K562 (cell line): Measurements from ENCODE around the gene IGF2. TPM values are rescaled to one million over a fixed set of nuclear protein-coding genes. Genes with fewer than 3 reads are reported as not detected.

Experiments
- ATAC-seq: fragments of 200-7000 bp; cut with Tn5 transposase; 3 replicates; pipeline ENCODE4 v1.9.1; 2020; ENCODE audit warnings: moderate library complexity
- BruUV-seq: library from RNA; stranded (reverse); fragments of 400-500 nt; replicated peaks from 2 replicates; lab custom pipeline; 2021; lab: Mats Ljungman, UMichigan
- CTCF ChIA-PET: fragments of 300-600 bp; formaldehyde crosslinking; extraction: SDS; loops from one replicate; lab custom pipeline; 2021; ENCODE audit warnings: low intra/inter-chr PET ratio; lab: Yijun Ruan, JAX
- POLR2A ChIA-PET: fragments of 300-600, 350-650 bp; sonication (Branson Sonifier 250); formaldehyde crosslinking; extraction: SDS; loops from one replicate; lab custom pipeline; 2021; ENCODE audit warnings: antibody characterized with exemption, inconsistent platforms; lab: Yijun Ruan, JAX
- DNase-seq, 4 experiments: peaks; one replicate each; pipeline versions ENCODE4 v3.0.0 to v3.0.0-alpha.2; 2011 to 2018; ENCODE audit warnings: low spot score in 3 of 4, mixed read lengths in 3 of 4; ENCODE audit errors: extremely low read depth in 1 of 4
- FAIRE-seq: peaks from 2 replicates; lab custom pipeline; 2011; peaks lifted over from hg19 to GRCh38; lab: Jason Lieb, UNC
- H2AFZ ChIP-seq: 2 replicates; pipeline ENCODE4 v1.6.0; 2011; ENCODE audit warnings: low read depth, low read length, control low read depth, inconsistent platforms
- H3K27ac ChIP-seq: fragments of 200-600 bp; 3 replicates; pipeline ENCODE4 v1.8.0; 2011; ENCODE audit warnings: low read depth, mild to moderate bottlenecking, control low read depth, inconsistent platforms, low read length, moderate library complexity, mixed read lengths; ENCODE audit errors: extremely low read depth
- H3K27me3 ChIP-seq, 2 experiments: fragments of 300-600 bp in 1 of 2; 2 replicates in 1 of 2; 3 replicates in 1 of 2; pipeline versions ENCODE4 v1.6.0 to v1.8.0; 2011; ENCODE audit warnings: inconsistent platforms in 2 of 2, low read length in 2 of 2, mild to moderate bottlenecking in 1 of 2, mixed read lengths in 1 of 2, moderate library complexity in 1 of 2; ENCODE audit not compliant: control insufficient read depth in 2 of 2, insufficient read depth in 2 of 2
- H3K36me3 ChIP-seq: fragments of 300-600 bp; 3 replicates; pipeline ENCODE4 v1.8.0; 2011; ENCODE audit warnings: mild to moderate bottlenecking, low read length, inconsistent platforms; ENCODE audit not compliant: control insufficient read depth, insufficient read depth
- H3K4me1 ChIP-seq, 2 experiments: fragments of 200-600 bp in 1 of 2; replicated peaks in 1 of 2; 2 replicates in 1 of 2; 3 replicates in 1 of 2; pipeline versions ENCODE4 v1.5.1 to v1.8.0; 2011; ENCODE audit warnings: inconsistent platforms in 2 of 2, low read length in 2 of 2, mild to moderate bottlenecking in 1 of 2, mixed read lengths in 1 of 2, moderate library complexity in 1 of 2; ENCODE audit not compliant: control insufficient read depth in 2 of 2, insufficient read depth in 2 of 2
- H3K4me2 ChIP-seq: 2 replicates; pipeline ENCODE4 v1.6.1; 2011; ENCODE audit warnings: low read length, control low read depth, inconsistent platforms, mixed read lengths; ENCODE audit not compliant: insufficient read depth
- H3K4me3 ChIP-seq: fragments of 200-600 bp; sonication (generic), shearing (Covaris generic); 2 replicates; pipeline ENCODE4 v1.5.1; 2016; ENCODE audit warnings: control low read depth, inconsistent platforms
- H3K79me2 ChIP-seq: fragments of 200-600 bp; 3 replicates; pipeline ENCODE4 v1.8.0; 2011; ENCODE audit warnings: low read length, inconsistent platforms; ENCODE audit not compliant: control insufficient read depth, insufficient read depth
- H3K9ac ChIP-seq, 2 experiments: 2 replicates each; pipeline versions ENCODE4 v1.6.0 to v1.6.1; 2011; ENCODE audit warnings: low read depth in 2 of 2, low read length in 2 of 2, control low read depth in 1 of 2, inconsistent platforms in 1 of 2, mild to moderate bottlenecking in 1 of 2, mixed read lengths in 1 of 2; ENCODE audit not compliant: insufficient read depth in 1 of 2
- H3K9me1 ChIP-seq: one replicate; pipeline ENCODE4 v1.6.0; 2011; ENCODE audit warnings: inconsistent platforms, mild to moderate bottlenecking, low read length, moderate library complexity; ENCODE audit not compliant: control insufficient read depth, insufficient read depth
- H3K9me3 ChIP-seq: replicated peaks from 2 replicates; pipeline ENCODE4 v1.5.1; 2011; ENCODE audit warnings: low read depth, low read length, inconsistent platforms; ENCODE audit not compliant: control insufficient read depth, insufficient read depth
- H4K20me1 ChIP-seq: replicated peaks from 2 replicates; pipeline ENCODE4 v1.6.1; 2011; ENCODE audit warnings: low read length, inconsistent platforms, mixed read lengths; ENCODE audit not compliant: control insufficient read depth, insufficient read depth
- CEBPZ ChIP-seq: fragments of 150-350 bp; IDR thresholded peaks from 2 replicates; pipeline ENCODE4 v1.6.1; 2014; ENCODE audit warnings: low read depth, mild to moderate bottlenecking, low read length, borderline replicate concordance
- CREB1 ChIP-seq, 2 experiments: sonication (generic) in 1 of 2; formaldehyde crosslinking in 1 of 2; IDR thresholded peaks; 2 replicates each; pipeline versions ENCODE4 v1.6.1 to v1.8.0; 2012 to 2022; ENCODE audit warnings: inconsistent platforms in 1 of 2, mild to moderate bottlenecking in 1 of 2, missing genetic modification reagents in 1 of 2, moderate library complexity in 1 of 2
- FUS ChIP-seq: fragments of 200-400 bp; formaldehyde crosslinking; optimal IDR thresholded peaks from 2 replicates; pipeline ENCODE3; 2017; ENCODE audit warnings: low read depth, low read length
- HOMEZ ChIP-seq: fragments of 250-450 bp; sonication (Bioruptor Pico); IDR thresholded peaks from 2 replicates; pipeline ENCODE4 v1.4.0; 2020; ENCODE audit warnings: mild to moderate bottlenecking, moderate library complexity
- KLF16 ChIP-seq: IDR thresholded peaks from 2 replicates; pipeline ENCODE4 v1.6.1; 2016; ENCODE audit warnings: antibody characterized with exemption
- MYC ChIP-seq, 2 experiments: fragments of 250-450 bp in 1 of 2; sonication (Bioruptor Pico) in 1 of 2; IDR thresholded peaks; 2 replicates each; pipeline versions ENCODE4 v1.5.1 to v1.6.1; 2012 to 2021; ENCODE audit warnings: low read depth in 2 of 2, borderline replicate concordance in 1 of 2, improper control_type of control experiment in 1 of 2, low read length in 1 of 2, mild to moderate bottlenecking in 1 of 2, moderate library complexity in 1 of 2
- NCOA6 ChIP-seq: fragments of 450-650 bp; IDR thresholded peaks from 2 replicates; pipeline ENCODE4 v1.6.1; 2017; ENCODE audit warnings: mild to moderate bottlenecking
- NFE2L1 ChIP-seq: fragments of 450-650 bp; IDR thresholded peaks from 2 replicates; pipeline ENCODE4 v1.6.1; 2016; ENCODE audit warnings: missing genetic modification characterization, low read depth, mild to moderate bottlenecking, missing compliant biosample characterization, moderate library complexity, borderline replicate concordance
- POLR2AphosphoS2 ChIP-seq: IDR thresholded peaks from 2 replicates; pipeline ENCODE4 v1.6.1; 2012; ENCODE audit warnings: low read length, improper control_type of control experiment
- SMARCA5 ChIP-seq: fragments of 450-650 bp; IDR thresholded peaks from 2 replicates; pipeline ENCODE4 v1.6.1; 2016
- THRA ChIP-seq: fragments of 450-650 bp; IDR thresholded peaks from 2 replicates; pipeline ENCODE4 v1.6.1; 2017; ENCODE audit warnings: mild to moderate bottlenecking, moderate library complexity
- ZNF696 ChIP-seq: fragments of 250-450 bp; sonication (Bioruptor Pico); conservative IDR thresholded peaks from 2 replicates; pipeline ENCODE4 v1.4.0; 2020; ENCODE audit warnings: mild to moderate bottlenecking, moderate library complexity
- WGBS: fragments of 100-300 bp; shearing (Covaris generic); methylation state at CpG from one replicate; pipeline ENCODE4 v1.1.6; 2016; ENCODE audit warnings: low coverage, mixed read lengths; ENCODE audit not compliant: insufficient coverage; ENCODE audit errors: missing lambda C conversion rate; 5-methylcytosine and 5-hydroxymethylcytosine counted together
- in situ Hi-C: fragments of 300-500 bp; cut with MboI; formaldehyde crosslinking; loops from 4 replicates; pipeline ENCODE4 v1.15.0; 2018; ENCODE audit warnings: inconsistent platforms, mixed read lengths
- intact Hi-C: fragments of 100-400 bp; cut with micrococcal nuclease; formaldehyde crosslinking; loops from 2 replicates; pipeline ENCODE4 v1.14.2; 2022
- polyA plus RNA-seq, 8 experiments: library from polyadenylated mRNA; depleted of rRNA in 4 of 8; stranded (reverse) in 5 of 8; unstranded in 3 of 8; fragments of >200 nt; fragmentation: Nextera tagmentation in 2 of 8; fragmentation: Illumina TruSeq in 1 of 8; extraction: Ambion mirVana in 2 of 8; extraction: Trizol in 1 of 8; gene quantifications; 2 replicates each; pipeline versions ENCODE4 v1.2.1 to v1.2.3, GENCODE V29; 2011 to 2014; ENCODE audit warnings: inconsistent platforms in 1 of 8, missing spikeins in 1 of 8
- total RNA-seq, 7 experiments: library from RNA; depleted of rRNA in 6 of 7; stranded (reverse); fragments of >200 nt in 6 of 7; fragmentation: Illumina TruSeq in 2 of 7; extraction: Trizol in 2 of 7; gene quantifications; 2 replicates each; pipeline versions ENCODE4 v1.2.1 to v1.2.3, GENCODE V29; 2011 to 2021; ENCODE audit warnings: low replicate concordance in 1 of 7

The IGF2 gene
- total and polyA plus RNA-seq, 9 of the 15 experiments (the other 6 are each of a cell fraction or from before 2014, with no cell fraction given): 0.16 TPM; not detected in 8

GRCh38 chr11:2096919-2097301, 42.3 kb downstream of the IGF2 start (continued):
- TF ChIP-seq HOMEZ (CRISPR knock-in tag): no peak
- TF ChIP-seq NFE2L1 (tag): no peak
- TF ChIP-seq KLF16: no peak

- ChIA-PET CTCF (no interaction called here), POLR2A (interaction anchor here (0.6 kb wide), 1 partner anchor 366 kb away, joined by 3 read pairs; no protein-coding TSS in a partner anchor)
- FAIRE-seq (no peak), DNase-seq (no peak), ATAC-seq (no peak)
- H2AFZ ChIP-seq: no peak overlapping the region
- H3K36me3 ChIP-seq: no peaks in the 10 kb centered on the region
- peaks cover 4 to 62% of the 10 kb centered on the region in 2 experiments; a peak in 3 of 5 replicates for H3K27me3 ChIP-seq
- in situ Hi-C loops: no loop called here
- no peak overlapping the region for H3K4me3 ChIP-seq
- peaks cover 30% of the 10 kb centered on the region; the same call in 1 of the 2 replicates for H4K20me1 ChIP-seq
- WGBS: 7% methylated on average over 18 of the region's 19 CpGs
- H3K9me1 ChIP-seq: no peaks in the 10 kb centered on the region
- no peak overlapping the region for H3K27ac ChIP-seq
- no peak overlapping the region for H3K4me2 ChIP-seq
- intact Hi-C loops: no loop called here
- H3K79me2 ChIP-seq: no peaks in the 10 kb centered on the region
- H3K9ac ChIP-seq: no peak overlapping the region
- H3K9me3 ChIP-seq: no peaks in the 10 kb centered on the region
- H3K4me1 ChIP-seq: peaks cover 0 to 22% of the 10 kb centered on the region in 2 experiments; a peak in 1 of 5 replicates
- BruUV-seq: no TSS peak
- no peak for TF ChIP-seq ZNF696 (CRISPR knock-in tag)
- TF ChIP-seq SMARCA5: no peak
- no peak for TF ChIP-seq CREB1 (IDR thresholded peaks at IDR 0.05)
- no peak for TF ChIP-seq CREB1 (CRISPR knock-in tag; IDR thresholded peaks at IDR 0.05)
- no peak for TF ChIP-seq FUS
- TF ChIP-seq POLR2AphosphoS2: no peak
- TF ChIP-seq THRA: no peak
- TF ChIP-seq MYC (IDR thresholded peaks at IDR 0.05; ENCODE audit: low read depth, low read length): no peak
- no peak for TF ChIP-seq MYC (CRISPR knock-in tag; IDR thresholded peaks at IDR 0.05; ENCODE audit: borderline replicate concordance, low read depth)
- TF ChIP-seq CEBPZ: no peak
- no peak for TF ChIP-seq NCOA6
Measured at GRCh38 chr11:2096011-2096918, 42.9 kb downstream of the IGF2 start.
